ENCODE measurements around the gene ZNF747. TPM values are rescaled to one million over a fixed set of nuclear protein-coding genes. Genes with fewer than 3 reads are reported as not detected.

The ZNF747 gene
- total RNA-seq, 1 donor from 2014 or later: 10.6 TPM

DNA sequence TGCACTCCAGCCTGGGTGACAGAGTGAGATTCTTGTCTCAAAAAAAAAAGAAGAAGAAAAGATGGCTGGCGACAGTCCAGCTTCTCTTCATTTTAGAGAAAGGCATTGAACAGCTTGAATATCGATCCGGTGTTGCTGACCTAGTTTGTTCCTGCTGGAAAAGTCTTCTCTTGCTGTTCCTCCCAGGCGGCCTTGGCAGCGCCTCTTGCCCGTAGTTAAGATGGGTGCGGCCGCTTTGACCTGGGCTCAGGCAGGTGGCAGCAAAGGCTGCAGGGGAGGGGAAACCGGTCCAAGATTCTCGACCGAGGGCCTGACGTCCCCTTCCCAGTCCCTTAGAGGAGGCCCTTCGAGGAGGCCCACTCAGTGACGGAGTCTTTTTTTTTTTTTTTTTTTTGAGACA lies 27.4 kb upstream of the ZNF747 start:
- H3K9me3 ChIP-seq: no peaks in the 10 kb centered on the region
- no peak for DNase-seq (ENCODE audit: extremely low spot score in 2 of 2)
- H3K27me3 ChIP-seq: no peaks in the 10 kb centered on the region
- TF ChIP-seq CTCF (IDR thresholded peaks at IDR 0.05) (no peak), POLR2A (IDR thresholded peaks at IDR 0.05) (no peak), POLR2AphosphoS5 (IDR thresholded peaks at IDR 0.05; ENCODE audit: insufficient read depth in 1 of 2, low read depth in 1 of 2) (no peak)
- H3K27ac ChIP-seq: peak overlapping the region; percentile 51
- H3K4me3 ChIP-seq: peak overlapping the region in 1 of 2 donors; percentile 43
- H3K36me3 ChIP-seq: no peaks in the 10 kb centered on the region
- intact Hi-C loops (cut with DNase I): no loop called here
- H3K4me1 ChIP-seq: peaks cover 27% of the 10 kb centered on the region

DNA sequence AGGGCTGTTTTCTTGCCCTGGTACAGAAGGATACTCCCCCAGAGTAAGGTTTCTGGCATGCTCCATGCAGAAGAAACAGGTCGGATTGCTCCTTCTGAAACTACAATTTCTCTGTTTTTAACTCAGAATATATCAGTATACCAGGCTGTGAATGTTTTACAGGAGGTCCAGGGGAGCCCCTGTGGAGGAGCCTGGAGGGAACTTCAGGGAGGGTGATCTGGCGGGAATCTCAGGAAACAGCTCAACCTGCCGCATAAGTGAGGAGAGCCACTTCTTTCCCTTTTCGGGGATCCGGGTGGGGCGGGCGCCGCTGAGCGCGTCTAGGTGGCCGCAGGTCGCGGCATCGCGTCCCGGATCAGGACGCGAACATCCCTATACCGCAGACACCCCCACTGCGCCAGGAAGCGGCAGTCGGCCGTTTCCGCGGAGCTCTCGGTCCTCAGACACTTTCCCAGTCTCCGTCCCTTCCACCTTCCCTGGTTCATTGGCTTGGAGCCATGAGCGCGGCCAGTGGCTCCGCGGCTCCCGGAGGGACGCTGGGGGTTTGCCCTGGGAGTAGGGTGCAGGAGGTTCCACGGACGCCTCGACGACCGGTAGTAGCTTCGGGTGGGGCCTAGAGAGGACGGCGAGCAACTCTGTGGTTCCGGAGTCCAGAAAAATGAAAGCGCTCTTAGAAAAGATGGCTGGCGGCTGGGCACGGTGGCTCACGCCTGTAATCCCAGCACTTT lies 26.6 kb upstream of the ZNF747 start:
- intact Hi-C loops (cut with DNase I): no loop called here
- Histone ChIP-seq H3K27ac (peak overlapping the region; percentile 51), H3K36me3 (no peaks in the 10 kb centered on the region), H3K4me1 (peaks cover 27% of the 10 kb centered on the region), H3K4me3 (peak overlapping the region; percentile 43 to 62), H3K27me3 (no peaks in the 10 kb centered on the region), H3K9me3 (no peaks in the 10 kb centered on the region)
- TF ChIP-seq CTCF (IDR thresholded peaks at IDR 0.05) (no peak), POLR2AphosphoS5 (IDR thresholded peaks at IDR 0.05; ENCODE audit: insufficient read depth in 1 of 2, low read depth in 1 of 2) (peak in 1 of 2 donors; percentile 52)
- DNase-seq (ENCODE audit: extremely low spot score in 2 of 2): no peak

- H3K36me3 ChIP-seq: peaks cover 0 to 15% of the 10 kb centered on the region in 2 donors
- H3K27ac ChIP-seq: no peak overlapping the region
- H3K4me1 ChIP-seq: peaks cover 26% of the 10 kb centered on the region
- intact Hi-C loops (cut with DNase I): loop anchor here (2.0 kb wide), 1 partner anchor 25 kb away; the partner anchor contains the start of gene ZNF747
- H3K4me3 ChIP-seq: no peak overlapping the region
- TF ChIP-seq CTCF (IDR thresholded peaks at IDR 0.05) (no peak), POLR2AphosphoS5 (IDR thresholded peaks at IDR 0.05; ENCODE audit: insufficient read depth in 1 of 2, low read depth in 1 of 2) (no peak), POLR2A (IDR thresholded peaks at IDR 0.05) (no peak)
- H3K27me3 ChIP-seq: no peaks in the 10 kb centered on the region
- H3K9me3 ChIP-seq: no peaks in the 10 kb centered on the region
- DNase-seq (ENCODE audit: extremely low spot score in 2 of 2): no peak
Observed at GRCh38 chr16:30559690-30560089, 25.0 kb upstream of the ZNF747 start.

DNA sequence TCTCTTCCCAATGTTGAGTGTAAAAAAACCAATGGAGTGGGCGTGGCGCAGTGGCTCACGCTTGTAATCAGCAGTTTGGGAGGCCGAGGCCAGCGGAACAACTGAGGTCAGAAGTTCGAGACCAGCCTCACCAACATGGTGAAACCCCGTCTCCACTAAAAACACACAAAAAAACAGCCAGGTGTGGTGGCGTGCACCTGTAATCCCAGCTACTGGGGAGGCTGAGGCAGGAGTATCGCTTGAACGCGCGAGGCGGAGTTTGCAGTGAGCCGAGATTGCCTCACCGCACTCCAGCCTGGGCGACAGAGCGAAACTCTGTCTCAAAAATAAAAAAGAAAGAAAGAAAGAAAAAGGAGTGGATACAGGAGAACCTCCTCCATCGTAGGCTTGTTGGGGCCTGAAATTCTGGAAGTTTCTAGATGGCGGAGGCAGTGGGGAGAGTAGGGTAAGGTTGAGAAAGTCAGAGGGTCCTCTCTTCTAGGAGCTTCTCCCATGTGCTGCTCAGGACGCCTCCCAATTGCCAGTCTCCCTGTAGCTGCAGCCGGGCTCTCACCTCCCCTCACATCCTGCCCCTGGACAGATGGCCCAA lies 24.2 kb upstream of the ZNF747 start:
- Histone ChIP-seq H3K4me3 (peak overlapping the region; percentile 78 to 95), H3K9me3 (no peaks in the 10 kb centered on the region), H3K27ac (peak overlapping the region; percentile 77), H3K27me3 (no peaks in the 10 kb centered on the region), H3K36me3 (peaks cover 0 to 16% of the 10 kb centered on the region in 2 donors), H3K4me1 (peaks cover 26% of the 10 kb centered on the region)
- peak in 1 of 2 donors; percentile 17 for TF ChIP-seq POLR2A (IDR thresholded peaks at IDR 0.05)
- no peak for TF ChIP-seq CTCF (IDR thresholded peaks at IDR 0.05)
- intact Hi-C loops (cut with DNase I): loop anchor here (1.0 to 2.0 kb wide), 2 partner anchors 24 to 26 kb away; partner anchors contain the start of genes ZNF747 and ZNF785
- DNase-seq (ENCODE audit: extremely low spot score in 2 of 2): no peak

Data from vagina (tissue), 2 donors.